ENCODE results near the gene SLC25A33.
"Not testable (repeated sequence)": the region's sequence is repeated elsewhere in the genome, so short reads cannot be mapped to it uniquely, and the experiment has no call there.

Gene SLC25A33

DNA sequence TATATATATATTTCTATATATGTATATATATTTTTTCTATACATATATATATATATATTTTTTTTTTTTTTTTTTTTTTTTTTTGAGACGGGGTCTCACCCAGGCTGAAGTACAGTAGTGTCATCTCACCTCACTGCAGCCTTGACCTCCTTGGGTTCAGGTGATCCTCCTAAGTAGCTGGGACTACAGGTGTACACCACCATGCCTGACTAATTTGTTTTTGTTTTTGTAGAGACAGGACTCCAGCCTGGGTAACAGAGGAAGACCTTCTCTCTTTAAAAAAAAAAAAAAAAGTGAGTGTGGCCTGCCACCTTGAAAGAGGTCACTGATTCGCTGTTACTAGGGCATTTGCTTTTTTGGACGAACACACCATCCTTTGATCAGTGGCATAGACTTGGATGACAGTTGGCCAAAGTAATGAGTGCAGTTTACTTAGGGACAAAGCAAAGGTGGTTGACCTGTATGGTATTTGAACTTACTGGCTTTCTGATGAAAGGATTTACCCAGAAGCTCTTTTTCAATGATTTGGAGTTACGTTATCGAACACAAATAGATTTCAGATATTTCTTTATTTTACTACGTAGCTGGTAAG, 10.8 kb downstream of the SLC25A33 start:
- DNase-seq (ENCODE audit: insufficient read length) (no peak), FAIRE-seq (no peak)
- TF ChIP-seq TAF1 (IDR thresholded peaks at IDR 0.05; ENCODE audit: borderline replicate concordance, low read depth, low read length) (no peak), POLR2A (IDR thresholded peaks at IDR 0.05; ENCODE audit: low read depth, low read length) (no peak), POLR2AphosphoS5 (IDR thresholded peaks at IDR 0.05; ENCODE audit: low read depth, low read length) (no peak)

DNA sequence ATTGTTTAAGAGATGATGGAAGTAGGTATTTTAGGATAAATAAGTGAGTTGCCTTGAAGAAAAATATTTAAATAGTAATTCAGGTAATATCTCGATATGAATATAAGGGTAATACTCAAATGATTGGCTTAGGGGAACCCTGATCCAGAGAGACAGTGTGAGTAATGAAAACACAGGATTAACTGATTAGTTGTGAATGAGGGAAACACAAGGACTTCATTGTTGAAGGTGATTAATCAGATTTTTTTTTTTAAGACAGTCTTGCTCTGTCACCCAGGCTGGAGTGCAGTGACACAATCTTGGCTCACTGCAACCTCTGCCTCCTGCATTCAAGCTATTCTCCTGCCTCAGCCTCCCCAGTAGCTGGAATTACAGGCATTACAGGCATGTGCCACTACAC, 12.7 kb downstream of the SLC25A33 start:
- TF ChIP-seq TAF1 (IDR thresholded peaks at IDR 0.05; ENCODE audit: borderline replicate concordance, low read depth, low read length) (no peak), POLR2AphosphoS5 (IDR thresholded peaks at IDR 0.05; ENCODE audit: low read depth, low read length) (no peak), POLR2A (IDR thresholded peaks at IDR 0.05; ENCODE audit: low read depth, low read length) (no peak)
- no peak for DNase-seq (ENCODE audit: insufficient read length)
- no peak for FAIRE-seq

GRCh38 chr1:9553736-9554144, 14.5 kb downstream of the SLC25A33 start:
- DNase-seq (ENCODE audit: insufficient read length) (no peak), FAIRE-seq (no peak)
- TF ChIP-seq POLR2A (IDR thresholded peaks at IDR 0.05; ENCODE audit: low read depth, low read length) (no peak), POLR2AphosphoS5 (IDR thresholded peaks at IDR 0.05; ENCODE audit: low read depth, low read length) (no peak), TAF1 (IDR thresholded peaks at IDR 0.05; ENCODE audit: borderline replicate concordance, low read depth, low read length) (no peak)

- no peak for FAIRE-seq
- DNase-seq (ENCODE audit: insufficient read length), result no peak
- no peak for TF ChIP-seq POLR2AphosphoS5 (IDR thresholded peaks at IDR 0.05; ENCODE audit: low read depth, low read length)
Measured at GRCh38 chr1:9555942-9556341, 16.7 kb downstream of the SLC25A33 start.

GRCh38 chr1:9557624-9558023, 18.4 kb downstream of the SLC25A33 start:
- DNase-seq (ENCODE audit: insufficient read length), result no peak
- TF ChIP-seq POLR2A (IDR thresholded peaks at IDR 0.05; ENCODE audit: low read depth, low read length), result no peak
- TF ChIP-seq POLR2AphosphoS5 (IDR thresholded peaks at IDR 0.05; ENCODE audit: low read depth, low read length), result no peak
- TF ChIP-seq TAF1 (IDR thresholded peaks at IDR 0.05; ENCODE audit: borderline replicate concordance, low read depth, low read length), result no peak
- FAIRE-seq, result no peak

DNA sequence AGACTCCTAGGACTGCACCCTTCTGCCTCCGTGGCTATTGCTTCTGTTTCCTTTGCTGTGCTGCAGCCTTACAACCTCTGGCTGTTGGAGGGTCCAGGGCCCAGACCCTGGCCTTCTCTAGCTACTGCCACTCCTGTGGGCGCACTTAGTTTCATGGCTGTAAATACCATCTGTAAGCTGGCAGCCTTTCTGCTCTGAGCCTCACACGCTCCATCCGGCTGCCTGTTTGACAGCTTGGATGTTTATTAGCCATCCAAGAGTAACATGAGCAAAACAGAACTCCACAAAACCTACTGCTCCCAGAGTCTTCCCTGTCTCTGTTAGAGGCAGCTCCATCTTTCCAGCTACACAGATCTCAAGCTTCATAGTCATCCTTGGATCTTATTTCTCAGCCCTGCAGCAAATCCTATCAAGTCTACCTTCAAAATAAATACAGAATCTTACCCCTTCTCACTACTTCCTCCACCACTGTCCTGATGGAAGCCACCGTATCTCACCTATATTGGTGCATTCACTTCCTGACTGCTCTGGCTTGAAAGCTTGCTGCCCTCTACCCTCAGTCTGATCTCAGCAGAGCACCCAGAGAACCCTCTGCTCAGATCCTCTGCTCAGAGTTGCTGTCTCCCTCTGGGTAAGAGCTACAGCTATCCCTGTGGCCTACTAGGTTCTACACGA, 19.1 kb downstream of the SLC25A33 start:
- TF ChIP-seq POLR2A (IDR thresholded peaks at IDR 0.05; ENCODE audit: low read depth, low read length) (no peak), POLR2AphosphoS5 (IDR thresholded peaks at IDR 0.05; ENCODE audit: low read depth, low read length) (no peak), TAF1 (IDR thresholded peaks at IDR 0.05; ENCODE audit: borderline replicate concordance, low read depth, low read length) (no peak)
- no peak for DNase-seq (ENCODE audit: insufficient read length)
- no peak for FAIRE-seq

- FAIRE-seq (no peak), DNase-seq (ENCODE audit: insufficient read length) (no peak)
- TF ChIP-seq POLR2A (IDR thresholded peaks at IDR 0.05; ENCODE audit: low read depth, low read length) (no peak), POLR2AphosphoS5 (IDR thresholded peaks at IDR 0.05; ENCODE audit: low read depth, low read length) (no peak), TAF1 (IDR thresholded peaks at IDR 0.05; ENCODE audit: borderline replicate concordance, low read depth, low read length) (no peak)
Measured at GRCh38 chr1:9558946-9559545, 19.8 kb downstream of the SLC25A33 start.

DNA sequence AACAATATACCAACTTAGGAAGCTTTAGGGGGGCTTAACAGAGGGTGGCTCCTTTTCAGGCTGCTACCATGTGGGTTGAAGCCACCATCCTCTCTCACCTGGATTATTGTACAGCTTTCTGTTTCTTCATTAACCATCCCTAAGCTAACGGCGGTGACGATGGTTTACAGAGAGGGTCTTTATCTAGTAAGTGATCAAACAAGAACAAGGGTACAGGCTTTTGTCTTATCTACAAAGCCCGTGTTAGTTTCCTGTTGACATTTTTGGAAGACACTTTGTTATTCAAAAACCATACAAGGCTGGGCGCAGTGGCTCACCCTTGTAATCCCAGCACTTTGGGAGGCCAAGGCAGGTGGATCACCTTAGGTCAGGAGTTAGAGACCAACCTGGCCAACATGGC, 20.4 kb downstream of the SLC25A33 start:
- TF ChIP-seq POLR2A (IDR thresholded peaks at IDR 0.05; ENCODE audit: low read depth, low read length) (no peak), POLR2AphosphoS5 (IDR thresholded peaks at IDR 0.05; ENCODE audit: low read depth, low read length) (no peak), TAF1 (IDR thresholded peaks at IDR 0.05; ENCODE audit: borderline replicate concordance, low read depth, low read length) (no peak)
- DNase-seq (ENCODE audit: insufficient read length) (no peak), FAIRE-seq (no peak)

DNA sequence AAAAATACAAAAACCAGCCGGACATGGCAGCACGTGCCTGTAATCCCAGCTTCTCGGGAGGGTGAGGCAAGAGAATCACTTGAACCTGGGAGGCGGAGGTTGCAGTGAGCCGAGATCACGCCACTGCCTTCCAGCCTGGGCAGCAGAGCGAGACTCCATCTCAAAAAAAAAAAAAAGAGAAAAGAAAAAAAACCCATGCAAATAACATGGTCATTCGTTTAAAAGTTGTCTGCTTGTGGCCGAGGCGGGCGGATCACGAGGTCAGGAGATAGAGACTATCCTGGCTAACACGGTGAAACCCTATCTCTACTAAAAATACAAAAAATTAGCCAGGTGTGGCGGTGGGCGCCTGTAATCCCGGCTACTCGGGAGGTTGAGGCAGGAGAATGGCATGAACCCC, 20.8 kb downstream of the SLC25A33 start:
- DNase-seq (ENCODE audit: insufficient read length); FAIRE-seq: not testable (repeated sequence)

- TF ChIP-seq POLR2AphosphoS5 (IDR thresholded peaks at IDR 0.05; ENCODE audit: low read depth, low read length) (no peak), TAF1 (IDR thresholded peaks at IDR 0.05; ENCODE audit: borderline replicate concordance, low read depth, low read length) (no peak)
- no peak for DNase-seq (ENCODE audit: insufficient read length)
- FAIRE-seq, result no peak
Measured at GRCh38 chr1:9561429-9561828, 22.2 kb downstream of the SLC25A33 start.

DNA sequence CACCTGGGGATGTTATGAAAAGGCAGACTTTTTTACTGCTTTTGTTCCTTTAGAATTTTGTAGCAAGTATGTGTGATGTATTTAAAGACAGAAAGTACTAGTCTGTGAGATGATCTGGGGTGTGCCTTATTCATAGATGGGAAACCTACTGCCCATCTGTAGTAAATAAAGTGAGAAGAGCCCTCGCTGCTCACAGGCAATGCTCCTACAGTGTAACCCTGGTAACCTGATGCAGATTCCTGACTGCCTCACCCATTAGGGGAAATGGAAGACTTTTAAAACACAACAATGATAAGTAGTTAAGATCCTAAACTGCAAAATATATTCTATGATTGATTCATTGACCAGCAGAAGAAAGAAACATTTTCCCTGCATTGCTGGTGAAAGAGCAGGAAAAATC, 30.0 kb downstream of the SLC25A33 start:
- DNase-seq (ENCODE audit: insufficient read length) (no peak), FAIRE-seq (no peak)
- TF ChIP-seq POLR2AphosphoS5 (IDR thresholded peaks at IDR 0.05; ENCODE audit: low read depth, low read length) (no peak), POLR2A (IDR thresholded peaks at IDR 0.05; ENCODE audit: low read depth, low read length) (no peak), TAF1 (IDR thresholded peaks at IDR 0.05; ENCODE audit: borderline replicate concordance, low read depth, low read length) (no peak)

DNA sequence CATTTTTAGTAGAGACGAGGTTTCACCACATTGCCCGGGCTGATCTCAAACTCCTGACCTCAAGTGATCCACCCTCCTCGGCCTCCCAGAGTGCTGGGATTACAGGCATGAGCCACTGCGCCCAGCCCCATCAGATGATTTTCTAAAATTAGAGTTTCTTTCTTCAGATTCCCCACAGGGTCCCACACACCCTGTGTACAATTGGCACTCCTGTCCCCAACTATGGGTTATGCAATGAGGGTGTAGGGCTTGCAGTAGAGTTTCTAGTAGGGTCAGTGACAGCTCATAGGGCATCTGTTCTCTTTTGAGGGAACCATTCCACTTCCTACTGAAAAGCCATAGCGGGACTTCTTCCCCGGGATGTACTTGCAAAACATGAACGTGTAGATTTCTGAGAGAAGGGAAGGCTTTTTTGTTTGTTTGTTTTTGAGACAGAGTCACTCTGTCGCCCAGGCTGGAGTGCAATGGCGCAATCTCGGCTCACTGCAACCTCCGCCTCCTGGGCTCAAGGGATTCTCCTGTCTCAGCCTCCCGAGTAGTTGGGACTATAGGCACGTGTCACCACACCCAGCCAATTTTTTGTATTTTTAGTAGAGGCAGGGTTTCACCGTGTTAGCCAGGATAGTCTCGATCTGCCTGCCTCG, 31.7 kb downstream of the SLC25A33 start:
- not testable (repeated sequence) for DNase-seq (ENCODE audit: insufficient read length); FAIRE-seq
